GM18519 (cell line): Measurements from ENCODE around the gene GJD4.

Experiments used
- ATAC-seq: cut with Tn5 transposase; IDR thresholded peaks from one replicate; pipeline ENCODE4 v1.9.1; 2021; ENCODE audit warnings: mild to moderate bottlenecking, moderate library complexity; ENCODE audit not compliant: unreplicated experiment, low FRiP score

The GJD4 gene

DNA sequence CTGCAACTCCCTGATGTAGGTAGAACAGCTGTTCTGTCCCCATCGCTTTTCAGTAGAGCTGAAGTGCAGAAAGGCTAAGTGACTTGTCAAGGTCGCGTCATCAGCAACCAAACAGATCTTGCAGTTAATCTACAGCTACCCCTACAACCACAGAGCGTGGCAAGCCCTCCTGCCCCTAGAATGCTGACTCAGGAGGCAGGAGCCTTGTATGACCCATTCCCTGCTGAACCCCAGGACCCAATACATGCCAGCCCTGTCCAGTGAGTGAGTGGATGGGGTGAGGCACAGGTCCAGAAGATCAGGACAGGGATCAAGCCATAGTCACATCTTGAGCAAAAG, 26.6 kb upstream of the GJD4 start:
- ATAC-seq = no peak

DNA sequence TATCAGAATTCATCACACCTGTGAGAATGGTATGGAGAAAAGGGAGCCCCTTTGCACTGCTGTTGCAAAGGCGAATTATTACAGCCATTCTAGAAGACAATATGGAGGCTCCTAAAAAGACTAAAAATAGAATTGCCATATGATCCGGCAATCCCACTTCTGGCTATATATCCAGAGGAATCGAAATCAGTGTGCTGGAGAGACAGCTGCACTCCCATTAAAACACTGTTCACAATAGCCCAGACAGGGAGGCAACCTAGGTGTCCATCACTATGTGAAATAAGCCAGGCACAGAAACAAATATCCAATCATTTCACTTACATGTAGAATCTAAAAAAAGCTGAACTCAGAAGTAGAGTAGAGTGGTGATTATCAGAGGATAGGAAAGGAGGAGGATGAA, 26.0 kb upstream of the GJD4 start:
- no peak for ATAC-seq

- no peak for ATAC-seq
Observed at GRCh38 chr10:35579726-35580422, 25.3 kb upstream of the GJD4 start.

GRCh38 chr10:35580423-35580770, 24.7 kb upstream of the GJD4 start:
- ATAC-seq = no peak

DNA sequence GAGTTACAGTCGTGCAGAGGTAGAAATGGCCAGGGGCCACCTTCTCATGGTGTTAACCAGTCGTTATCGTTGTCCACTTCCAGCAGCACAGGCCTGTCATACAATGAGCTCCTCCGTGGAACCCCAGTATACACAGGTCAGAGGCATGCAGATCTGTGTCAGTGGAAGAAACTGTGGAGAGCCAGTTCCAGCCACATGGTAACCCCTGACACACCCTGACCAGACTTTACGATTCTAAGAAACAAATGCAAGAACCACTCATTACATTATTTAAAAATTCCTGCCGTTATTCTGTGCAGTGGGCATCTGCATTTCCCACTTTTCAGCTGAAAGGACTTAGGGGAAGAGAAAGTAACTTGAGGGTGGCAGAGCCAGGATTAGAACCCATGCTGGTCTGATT, 23.5 kb upstream of the GJD4 start:
- no peak for ATAC-seq

- ATAC-seq = no peak
Observed at GRCh38 chr10:35584946-35585345, 20.2 kb upstream of the GJD4 start.

DNA sequence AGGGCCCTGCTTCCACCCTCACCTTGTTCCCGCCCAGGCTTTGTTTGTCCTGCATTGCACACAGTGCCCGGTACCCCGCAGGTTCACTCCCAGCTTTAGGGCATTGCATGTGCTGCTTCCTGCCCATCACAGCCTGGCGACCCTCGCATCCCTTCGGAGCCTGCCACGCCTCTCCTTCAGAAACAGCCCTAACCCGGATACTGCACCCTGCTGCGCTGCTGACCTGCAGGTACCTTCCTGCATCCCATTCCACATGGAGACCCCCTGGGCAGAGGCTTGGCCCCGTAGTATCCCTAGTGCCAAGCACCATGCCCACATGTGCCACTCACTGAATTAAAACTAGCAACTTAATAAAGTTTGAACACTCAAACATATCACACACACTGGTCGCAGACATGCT, 19.8 kb upstream of the GJD4 start:
- no peak for ATAC-seq

DNA sequence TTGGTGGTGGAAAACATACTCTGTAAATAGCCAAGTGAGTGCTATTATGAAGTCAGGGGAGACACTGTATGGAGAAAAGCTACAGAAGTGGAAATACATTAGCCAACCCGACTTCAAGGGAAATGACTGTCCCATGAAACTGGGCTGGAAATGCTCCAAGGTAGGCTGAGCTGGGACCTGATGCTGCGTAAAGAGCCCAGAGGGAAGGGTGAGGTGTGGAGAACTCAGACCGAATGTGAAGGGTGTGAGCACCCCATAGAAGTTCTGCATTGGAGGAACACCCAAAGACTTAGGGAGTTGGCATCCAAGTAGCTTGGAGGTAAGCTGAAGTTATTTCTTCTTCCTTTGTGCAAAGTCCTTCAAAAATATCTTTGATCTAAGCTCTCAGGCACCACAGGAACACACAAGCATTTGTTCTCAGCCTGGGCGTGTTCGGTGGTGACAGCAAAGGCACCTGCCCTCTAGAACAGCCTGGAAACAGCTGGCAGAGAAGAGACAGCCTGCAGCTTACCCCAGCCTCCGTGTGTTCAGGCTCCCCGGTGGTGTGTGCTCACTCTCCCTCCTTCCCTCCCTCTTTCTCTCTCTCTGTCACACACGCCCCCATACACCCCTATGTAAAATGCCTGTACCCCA, 19.1 kb upstream of the GJD4 start:
- ATAC-seq = no peak

- no peak for ATAC-seq
Observed at GRCh38 chr10:35588836-35589235, 16.3 kb upstream of the GJD4 start.

DNA sequence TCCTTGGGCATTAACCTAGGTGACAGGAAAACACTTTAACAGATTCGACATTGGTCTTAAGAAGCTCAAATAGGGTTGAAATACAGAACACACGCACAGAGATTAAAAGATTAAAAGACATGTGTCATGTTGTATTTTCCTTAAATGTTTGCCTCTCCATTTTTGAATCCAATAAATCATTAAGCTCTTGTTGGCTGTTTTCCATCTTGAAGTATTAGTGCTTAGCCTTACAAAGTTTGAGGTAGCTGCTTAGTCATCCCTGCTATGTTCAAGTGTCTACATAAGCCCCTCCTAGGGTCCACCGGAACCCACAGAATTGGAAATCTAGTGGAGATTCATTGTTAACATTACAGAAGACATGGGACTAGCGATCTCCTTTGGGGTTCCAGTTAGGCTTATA, 12.7 kb upstream of the GJD4 start:
- no peak for ATAC-seq

GRCh38 chr10:35594115-35595079, 10.7 kb upstream of the GJD4 start:
- ATAC-seq = no peak

- no peak for ATAC-seq
Observed at GRCh38 chr10:35595106-35595505, 10.0 kb upstream of the GJD4 start.

- ATAC-seq = no peak
Observed at GRCh38 chr10:35598379-35598778, 6.8 kb upstream of the GJD4 start.

DNA sequence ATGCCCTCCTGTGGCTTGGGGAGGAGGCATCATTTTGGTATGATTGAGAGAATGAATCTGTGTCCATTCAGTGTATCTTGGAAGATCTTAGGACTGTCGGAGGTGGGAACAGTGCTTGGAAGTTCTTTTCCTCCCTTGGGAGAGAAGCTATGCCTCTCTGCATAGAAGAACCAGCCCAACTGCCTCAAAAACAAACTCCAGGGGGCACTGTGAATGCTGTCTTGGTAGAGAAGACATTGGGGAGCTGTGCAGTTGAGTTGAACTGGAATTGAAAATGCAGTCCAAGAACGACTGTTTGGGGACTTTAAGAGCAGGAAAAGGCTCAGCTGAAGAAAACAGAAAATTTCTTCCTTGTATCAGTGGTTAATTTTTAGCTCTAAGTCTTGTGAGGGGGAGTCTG, 4.9 kb upstream of the GJD4 start:
- ATAC-seq = no peak

GRCh38 chr10:35606430-35606829, 1.3 kb downstream of the GJD4 start:
- ATAC-seq = no peak

GRCh38 chr10:35607475-35608327, 2.6 kb downstream of the GJD4 start:
- ATAC-seq = no peak

DNA sequence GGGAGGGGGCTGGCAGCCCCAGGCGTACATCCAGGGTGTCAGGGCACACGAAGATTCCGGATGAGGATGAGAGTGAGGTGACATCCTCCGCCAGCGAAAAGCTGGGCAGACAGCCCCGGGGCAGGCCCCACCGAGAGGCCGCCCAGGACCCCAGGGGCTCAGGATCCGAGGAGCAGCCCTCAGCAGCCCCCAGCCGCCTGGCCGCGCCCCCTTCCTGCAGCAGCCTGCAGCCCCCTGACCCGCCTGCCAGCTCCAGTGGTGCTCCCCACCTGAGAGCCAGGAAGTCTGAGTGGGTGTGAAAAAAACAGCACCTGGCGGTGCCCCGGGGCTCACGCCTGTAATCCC, 3.2 kb downstream of the GJD4 start:
- ATAC-seq = no peak

DNA sequence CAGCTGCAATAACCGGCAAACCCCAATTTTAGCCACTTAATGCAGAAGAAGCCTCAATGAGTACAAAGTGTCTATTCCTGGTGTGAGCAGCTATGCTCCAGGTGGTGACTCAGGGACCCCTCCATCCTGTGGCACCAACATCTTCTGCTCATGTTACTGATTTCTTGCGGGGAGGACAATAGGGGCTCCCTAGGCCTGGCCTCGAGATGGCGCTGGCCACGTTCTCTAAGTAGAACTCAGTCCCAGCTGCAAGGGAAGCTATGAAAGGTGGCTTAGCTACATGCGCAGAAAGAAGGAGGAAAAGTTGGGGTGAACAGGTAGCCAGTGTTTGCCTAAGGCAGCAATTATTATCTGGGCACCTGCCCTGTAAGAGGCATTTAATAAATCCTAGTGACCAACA, 6.6 kb downstream of the GJD4 start:
- ATAC-seq = no peak

GRCh38 chr10:35612385-35613106, 7.4 kb downstream of the GJD4 start:
- no peak for ATAC-seq

DNA sequence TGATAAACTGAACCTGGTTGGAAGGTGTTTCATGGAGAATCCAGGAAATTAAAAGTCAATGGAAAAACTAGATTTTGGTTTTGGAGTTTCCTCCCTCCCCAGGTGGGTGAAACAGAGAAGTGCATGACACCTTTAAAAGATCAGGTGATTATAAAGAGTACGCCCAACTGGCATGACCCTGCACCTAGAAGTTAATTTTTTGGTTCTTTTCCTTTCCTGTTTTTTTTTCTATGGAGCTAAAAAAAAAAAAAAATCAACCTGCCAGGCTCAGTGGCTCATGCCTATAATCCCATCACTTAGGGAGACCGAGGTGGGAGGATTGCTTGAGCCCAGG, 7.9 kb downstream of the GJD4 start:
- no peak for ATAC-seq
